Measurements from ENCODE around the gene KRTAP5-10.
"Not testable (repeated sequence)": the region's sequence is repeated elsewhere in the genome, so short reads cannot be mapped to it uniquely, and the experiment has no call there.

Gene KRTAP5-10

DNA sequence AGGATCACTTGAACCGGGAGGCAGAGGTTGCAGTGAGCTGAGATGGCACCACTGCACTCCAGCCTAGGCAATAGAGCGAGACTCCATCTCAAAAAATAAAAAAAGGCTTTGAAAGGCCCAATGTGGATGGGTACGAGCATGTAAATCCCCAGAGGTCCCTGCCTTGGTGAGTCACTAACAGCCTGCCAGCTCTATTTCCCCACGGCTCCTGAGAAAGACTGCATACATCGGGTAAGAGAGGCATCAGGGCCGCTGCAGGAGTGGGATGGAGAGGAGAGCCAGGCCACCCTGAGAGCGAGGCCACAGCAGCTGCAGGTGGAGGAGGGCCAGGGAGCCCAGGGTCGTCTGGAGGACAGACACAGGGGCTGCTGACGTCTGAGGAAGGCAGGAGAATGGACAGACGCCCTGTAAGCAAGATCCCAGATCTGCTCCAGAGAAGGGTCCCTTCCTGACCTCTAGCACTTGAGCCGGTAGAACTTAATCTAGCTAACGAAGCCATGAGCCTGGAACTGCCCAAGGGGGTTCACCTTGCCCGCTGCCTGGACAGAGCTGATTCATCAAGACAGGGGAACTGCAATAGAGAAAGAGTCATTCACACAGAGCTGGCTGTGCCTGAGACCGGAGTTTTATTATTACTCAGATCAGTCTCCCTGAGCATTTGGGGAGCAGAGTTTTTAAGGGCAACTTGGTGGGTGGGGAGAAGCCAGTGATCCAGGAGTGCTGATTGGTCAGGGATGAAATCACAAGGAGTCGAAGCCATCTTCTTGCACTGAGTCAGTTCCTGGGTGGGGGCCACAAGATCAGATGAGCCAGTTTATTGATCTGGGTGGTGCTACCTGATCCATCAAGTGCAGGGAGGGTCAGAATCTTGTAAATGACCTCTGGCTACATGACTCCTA lies 22.2 kb upstream of the KRTAP5-10 start:
- DNase-seq = no peak

DNA sequence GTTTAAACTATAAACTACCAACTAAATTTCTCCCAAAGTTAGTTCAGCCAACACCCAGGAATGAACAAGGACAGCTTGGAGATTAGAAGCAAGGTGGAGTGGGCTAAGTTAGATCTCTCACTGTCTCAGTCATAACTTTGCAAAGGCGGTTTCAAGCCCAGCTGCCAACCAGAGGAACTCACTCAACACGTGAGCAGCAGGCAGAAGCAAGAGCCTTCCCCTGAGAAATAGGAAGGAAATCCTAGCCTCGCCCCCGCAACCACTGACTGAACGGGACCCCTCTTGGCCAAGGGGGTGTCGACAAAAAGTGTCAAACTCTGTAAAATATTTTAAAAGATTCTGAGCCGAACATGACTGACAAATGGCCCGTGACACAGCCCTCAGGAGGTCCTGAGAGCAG lies 21.5 kb upstream of the KRTAP5-10 start:
- DNase-seq = no peak

DNA sequence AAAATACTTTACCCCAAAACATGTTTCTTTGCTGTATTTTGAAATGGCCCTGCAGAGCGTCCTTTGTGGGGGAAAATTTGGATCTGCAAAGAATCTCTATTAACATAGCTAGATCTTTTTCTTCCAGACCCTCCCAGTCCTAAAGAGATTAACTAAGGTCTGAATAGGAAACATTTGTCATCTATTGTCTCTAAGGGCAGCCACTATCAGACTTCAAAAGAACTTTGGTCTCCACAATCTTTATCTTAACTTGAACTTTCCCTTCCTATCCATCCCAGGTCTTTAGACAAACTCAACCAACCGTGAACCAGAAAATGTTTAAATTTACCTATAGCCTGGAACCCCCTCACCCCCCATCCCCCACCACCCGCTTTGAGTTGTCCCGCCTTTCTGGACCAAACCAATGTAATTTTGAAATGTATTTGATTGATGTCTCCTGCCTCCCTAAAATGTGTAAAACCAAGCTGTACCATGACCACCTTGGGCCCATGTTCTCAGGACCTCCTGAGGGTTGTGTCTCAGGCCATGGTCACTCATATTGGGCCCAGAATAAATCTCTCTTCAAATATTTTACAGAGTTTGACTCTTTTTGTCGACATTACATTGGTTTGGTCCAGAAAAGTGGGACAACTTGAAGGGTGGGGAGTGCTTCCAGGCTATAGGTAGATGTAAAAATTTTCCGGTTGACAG lies 20.7 kb upstream of the KRTAP5-10 start:
- no peak for DNase-seq

GRCh38 chr11:71545405-71545966 lies 19.9 kb upstream of the KRTAP5-10 start:
- no peak for DNase-seq

DNA sequence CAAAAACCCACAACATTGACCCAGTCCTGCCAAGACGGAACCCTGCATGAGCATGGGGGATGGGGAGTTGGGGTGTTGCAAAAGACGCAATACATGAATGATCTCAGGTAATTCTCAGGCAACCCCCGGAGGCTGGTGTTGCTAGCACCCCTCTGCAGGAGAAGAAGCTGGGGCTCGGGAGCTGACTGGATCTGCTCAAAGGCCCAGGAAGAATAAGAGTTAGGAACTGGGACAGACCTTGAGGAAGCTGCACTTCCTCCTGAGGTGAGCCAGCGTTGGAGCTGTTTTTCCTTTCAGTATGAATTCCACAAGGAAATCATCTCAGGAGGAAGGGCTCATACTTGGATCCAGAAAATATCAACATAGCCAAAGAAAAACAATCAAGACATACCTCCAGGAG lies 17.2 kb upstream of the KRTAP5-10 start, which contains the start of gene KRTAP5-9:
TSS of gene KRTAP5-9 (plus strand) at position 301 of the 400 bp plus-strand sequence. CDS start 238 bp downstream, outside the sequence.
- no peak for DNase-seq

GRCh38 chr11:71548716-71549151 lies 16.6 kb upstream of the KRTAP5-10 start:
- DNase-seq = no peak

GRCh38 chr11:71551711-71552110 lies 13.7 kb upstream of the KRTAP5-10 start:
- no peak for DNase-seq

DNA sequence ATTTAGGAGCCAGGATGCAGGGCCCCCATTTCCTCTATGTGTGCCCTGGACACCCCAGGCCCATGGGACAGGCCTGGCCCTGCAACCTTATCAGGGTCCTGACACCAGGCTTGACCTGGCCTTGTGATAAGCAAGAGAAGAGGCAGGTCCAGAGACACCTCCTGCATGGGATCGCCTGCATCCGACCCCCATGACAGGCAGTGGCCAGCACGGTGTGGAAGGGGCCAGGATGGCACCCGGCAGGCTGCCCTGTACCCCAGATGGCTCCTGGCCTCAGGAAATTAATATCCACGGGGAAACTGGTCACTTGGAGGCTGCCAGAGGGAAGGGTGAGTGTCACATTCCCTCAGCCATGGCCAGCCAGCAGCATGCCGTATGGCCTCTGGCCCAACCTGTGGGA lies 10.4 kb upstream of the KRTAP5-10 start:
- DNase-seq = no peak

GRCh38 chr11:71555508-71555907 lies 9.9 kb upstream of the KRTAP5-10 start:
- no peak for DNase-seq

- no peak for DNase-seq
These were observed 9.3 kb upstream of the KRTAP5-10 start for GRCh38 chr11:71556018-71556417.

- DNase-seq = no peak
These were observed 8.1 kb upstream of the KRTAP5-10 start for GRCh38 chr11:71557257-71557656.

- no peak for DNase-seq
These were observed 6.4 kb upstream of the KRTAP5-10 start for GRCh38 chr11:71558996-71559395.

DNA sequence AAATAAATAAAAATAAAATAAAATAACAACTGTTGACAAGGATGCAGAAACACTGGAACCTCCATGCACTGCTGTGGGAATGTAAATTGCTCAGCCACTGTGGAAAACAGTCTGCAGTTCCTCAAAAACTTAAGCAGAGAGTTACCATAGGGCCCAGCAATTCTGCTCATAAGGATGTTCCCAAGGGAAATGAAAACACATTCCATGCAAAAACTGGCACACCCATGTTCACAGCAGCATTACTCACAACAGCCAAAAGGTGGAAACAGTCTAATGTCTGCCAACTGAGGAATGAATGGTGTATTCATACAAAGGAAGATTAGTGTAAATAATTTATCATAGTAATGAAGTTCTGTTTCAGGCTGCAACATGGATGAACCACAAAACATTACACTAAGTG lies 3.2 kb upstream of the KRTAP5-10 start:
- no peak for DNase-seq

GRCh38 chr11:71563406-71563805 lies 2.0 kb upstream of the KRTAP5-10 start:
- DNase-seq = no peak

DNA sequence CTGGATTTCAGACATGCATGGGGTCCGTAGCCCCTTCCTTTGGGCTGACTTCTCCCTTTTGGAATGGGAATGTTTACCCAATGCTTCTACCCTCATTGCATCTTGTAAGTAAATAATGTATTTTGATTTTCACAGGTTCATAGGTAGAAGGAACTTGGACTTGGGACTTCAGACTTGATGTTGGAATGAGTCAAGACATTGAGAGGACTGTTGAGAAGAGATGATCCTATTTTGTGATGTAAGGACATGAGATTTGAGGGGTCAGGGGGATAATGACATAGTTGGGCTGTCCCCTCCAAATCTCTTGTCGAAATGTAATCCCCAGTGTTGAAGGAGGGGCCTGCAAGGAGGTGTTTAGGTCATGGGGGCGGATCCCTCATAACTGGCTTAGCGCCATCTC lies 933 bp upstream of the KRTAP5-10 start:
- no peak for DNase-seq

- no peak for DNase-seq
These were observed 788 bp downstream of the KRTAP5-10 start for GRCh38 chr11:71566081-71566620.

GRCh38 chr11:71566626-71567599 lies 1.6 kb downstream of the KRTAP5-10 start:
- not testable (repeated sequence) for DNase-seq

- not testable (repeated sequence) for DNase-seq
These were observed 2.3 kb downstream of the KRTAP5-10 start for GRCh38 chr11:71567633-71568032.

- no peak for DNase-seq
These were observed 3.5 kb downstream of the KRTAP5-10 start for GRCh38 chr11:71568704-71569349.

DNA sequence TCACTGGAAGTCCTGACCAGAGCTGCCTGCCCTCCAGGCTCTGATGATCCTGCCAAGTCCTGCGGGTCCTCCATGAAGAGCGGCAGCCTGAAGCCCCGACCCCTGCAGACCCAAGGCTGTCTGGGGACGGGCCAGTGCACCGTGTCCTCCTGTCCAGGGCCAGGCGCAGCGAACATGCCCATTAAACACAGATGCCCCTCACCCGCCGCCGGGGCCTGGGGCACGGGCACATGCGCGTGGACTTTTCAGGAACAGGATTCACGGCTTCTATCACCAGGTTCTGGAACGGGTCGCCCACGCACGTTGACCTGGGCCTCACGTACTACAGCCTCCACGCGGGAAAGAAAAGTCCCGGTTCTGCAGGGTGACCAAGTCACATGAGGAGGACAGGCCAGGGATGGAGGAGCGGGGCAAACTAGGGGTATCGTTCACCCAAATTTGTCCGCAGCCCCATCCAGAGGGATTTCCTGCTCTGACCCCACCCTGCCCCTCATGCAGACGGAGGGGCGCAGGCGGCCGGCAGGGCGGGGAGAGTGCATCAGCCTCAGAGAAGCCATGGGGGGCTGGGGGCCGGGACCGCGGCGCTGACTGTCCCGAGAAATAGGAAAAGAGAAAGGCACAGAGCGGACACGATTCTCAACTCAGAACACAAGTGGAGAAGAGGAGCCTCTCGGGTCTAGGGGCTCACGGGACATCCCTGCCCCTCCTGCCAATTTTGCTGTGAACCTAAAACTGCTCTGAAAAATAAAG lies 5.9 kb downstream of the KRTAP5-10 start:
- DNase-seq = not testable (repeated sequence)

DNA sequence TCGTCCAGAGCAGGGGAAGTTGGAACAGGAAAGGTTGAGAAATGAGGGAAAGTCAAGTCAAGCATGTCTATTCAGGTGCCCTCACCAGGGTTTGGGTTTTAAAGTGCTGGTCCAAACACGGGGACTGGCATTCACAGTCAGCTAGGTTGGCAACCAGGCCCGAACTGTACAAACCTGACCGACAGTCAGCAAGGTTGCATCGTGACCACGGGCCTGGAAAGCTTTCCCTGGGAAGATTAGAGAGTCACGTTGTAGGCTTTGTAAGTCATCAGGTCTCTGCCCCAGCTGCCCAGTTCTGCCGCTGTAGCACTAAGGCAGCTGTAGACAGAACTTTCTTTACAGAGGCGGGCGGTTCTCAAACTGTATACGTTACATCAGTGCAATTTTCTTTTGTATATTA lies 7.4 kb downstream of the KRTAP5-10 start:
- DNase-seq = no peak
